ENCODE data around the gene MLN.
"Not testable (repeated sequence)": the region's sequence is repeated elsewhere in the genome, so short reads cannot be mapped to it uniquely, and the experiment has no call there.

Gene MLN

DNA sequence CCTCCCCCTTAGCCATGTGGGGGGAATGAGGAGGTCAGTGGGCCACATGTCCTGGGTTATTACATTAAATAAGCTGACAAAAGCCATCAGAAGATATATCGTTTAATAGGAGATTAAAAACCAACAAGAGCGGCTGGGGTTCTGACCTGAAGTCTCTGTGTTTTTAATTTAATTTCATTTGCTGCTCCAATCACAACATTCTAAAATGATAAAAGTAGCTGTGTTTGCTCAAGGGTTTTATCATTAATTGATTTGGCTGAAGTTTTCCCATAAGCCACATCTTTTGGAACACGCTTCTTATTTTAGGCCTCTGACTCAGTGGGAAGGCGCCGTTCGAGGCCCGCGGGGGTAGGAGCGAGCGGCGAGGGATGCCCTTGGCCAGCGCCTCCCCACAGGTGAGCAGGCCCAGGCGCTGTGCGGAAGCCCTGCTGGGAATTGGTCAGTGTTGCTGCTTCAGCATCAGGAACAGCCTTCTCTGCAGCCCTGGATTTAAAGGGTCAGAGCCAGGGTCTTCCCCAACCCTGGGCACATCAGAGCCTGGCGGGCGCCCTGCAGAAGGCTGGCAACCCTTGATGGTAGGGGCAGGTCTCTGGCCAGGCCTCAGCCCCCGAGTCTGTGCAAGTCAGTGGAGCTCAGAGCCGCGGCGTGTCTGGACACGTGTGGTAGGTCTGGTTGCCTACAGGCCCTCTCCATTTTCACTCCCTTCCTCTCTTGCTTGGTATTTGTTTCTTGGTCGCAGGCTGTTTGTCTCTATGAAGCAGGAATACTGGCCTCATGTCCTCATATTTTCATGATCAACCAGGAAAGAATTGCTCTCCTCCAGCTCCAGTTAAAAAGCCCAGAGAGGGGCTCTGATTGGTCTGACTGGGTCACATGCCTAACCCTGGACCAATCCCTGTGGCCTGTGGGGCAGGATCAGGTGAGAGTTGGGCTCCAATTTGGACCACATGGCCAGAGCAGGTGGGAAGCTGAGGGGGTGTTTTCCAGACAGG is 30.9 kb upstream of the MLN start:
- no peak for DNase-seq

DNA sequence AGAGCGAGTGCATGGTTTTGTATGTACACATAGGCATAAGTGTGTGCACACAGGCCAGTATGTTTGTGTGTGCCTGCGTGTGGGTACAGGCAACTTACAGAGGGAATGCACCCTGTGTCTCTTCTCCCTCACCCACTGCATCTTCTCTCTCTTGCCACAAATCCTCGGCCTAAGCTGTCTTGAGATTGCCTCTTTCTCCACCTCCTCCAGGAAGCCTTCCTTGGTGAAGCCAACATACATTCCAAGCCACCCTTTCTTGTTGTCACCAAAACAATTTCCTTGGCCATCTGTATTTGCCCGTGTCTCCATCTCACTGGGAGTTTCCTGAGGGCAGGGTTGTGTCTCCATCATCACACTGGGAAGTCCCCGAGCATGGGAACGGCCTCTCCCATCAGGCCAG is 29.8 kb upstream of the MLN start:
- no peak for DNase-seq

DNA sequence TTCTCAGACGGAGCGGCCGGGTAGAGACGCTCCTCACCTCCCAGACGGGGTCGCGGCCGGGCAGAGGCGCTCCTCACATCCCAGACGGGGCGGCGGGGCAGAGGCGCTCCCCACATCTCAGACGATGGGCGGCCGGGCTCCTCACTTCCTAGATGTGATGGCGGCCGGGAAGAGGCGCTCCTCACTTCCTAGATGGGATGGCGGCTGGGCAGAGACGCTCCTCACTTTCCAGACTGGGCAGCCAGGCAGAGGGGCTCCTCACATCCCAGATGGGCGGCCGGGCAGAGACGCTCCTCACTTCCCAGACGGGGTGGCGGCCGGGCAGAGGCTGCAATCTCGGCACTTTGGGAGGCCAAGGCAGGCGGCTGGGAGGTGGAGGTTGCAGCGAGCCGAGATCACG is 29.0 kb upstream of the MLN start:
- DNase-seq = not testable (repeated sequence)

GRCh38 chr6:33831725-33832124 is 27.9 kb upstream of the MLN start:
- DNase-seq = not testable (repeated sequence)

DNA sequence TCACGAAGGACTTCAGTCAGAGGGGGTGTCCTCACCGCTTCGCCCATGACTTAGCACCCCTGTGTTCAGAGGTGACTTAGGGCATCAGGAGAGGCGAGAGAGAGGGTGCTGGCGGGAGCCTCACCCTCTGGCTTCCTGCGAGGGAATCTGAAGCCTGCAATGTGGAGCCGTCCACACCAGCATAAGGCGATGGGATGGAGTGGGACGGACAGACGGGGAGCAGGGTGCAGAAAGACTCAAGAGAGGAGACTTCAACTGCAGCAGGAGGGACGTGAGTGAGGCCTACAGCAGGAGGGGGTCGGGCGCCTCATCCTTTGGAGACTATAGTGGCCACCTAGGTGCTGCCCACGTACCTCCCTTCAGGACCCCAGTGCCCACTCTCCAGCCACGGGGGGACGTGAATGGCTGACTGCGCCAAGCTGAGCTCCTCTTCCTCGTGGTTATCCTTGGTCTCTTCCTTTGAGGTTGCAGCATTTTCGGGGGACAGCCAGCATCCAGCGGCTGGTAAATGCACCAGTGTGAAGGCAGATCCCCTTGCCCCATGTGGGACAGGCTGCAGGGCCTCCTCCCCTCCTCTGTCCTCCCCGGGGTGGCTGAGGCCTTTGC is 26.9 kb upstream of the MLN start:
- no peak for DNase-seq

DNA sequence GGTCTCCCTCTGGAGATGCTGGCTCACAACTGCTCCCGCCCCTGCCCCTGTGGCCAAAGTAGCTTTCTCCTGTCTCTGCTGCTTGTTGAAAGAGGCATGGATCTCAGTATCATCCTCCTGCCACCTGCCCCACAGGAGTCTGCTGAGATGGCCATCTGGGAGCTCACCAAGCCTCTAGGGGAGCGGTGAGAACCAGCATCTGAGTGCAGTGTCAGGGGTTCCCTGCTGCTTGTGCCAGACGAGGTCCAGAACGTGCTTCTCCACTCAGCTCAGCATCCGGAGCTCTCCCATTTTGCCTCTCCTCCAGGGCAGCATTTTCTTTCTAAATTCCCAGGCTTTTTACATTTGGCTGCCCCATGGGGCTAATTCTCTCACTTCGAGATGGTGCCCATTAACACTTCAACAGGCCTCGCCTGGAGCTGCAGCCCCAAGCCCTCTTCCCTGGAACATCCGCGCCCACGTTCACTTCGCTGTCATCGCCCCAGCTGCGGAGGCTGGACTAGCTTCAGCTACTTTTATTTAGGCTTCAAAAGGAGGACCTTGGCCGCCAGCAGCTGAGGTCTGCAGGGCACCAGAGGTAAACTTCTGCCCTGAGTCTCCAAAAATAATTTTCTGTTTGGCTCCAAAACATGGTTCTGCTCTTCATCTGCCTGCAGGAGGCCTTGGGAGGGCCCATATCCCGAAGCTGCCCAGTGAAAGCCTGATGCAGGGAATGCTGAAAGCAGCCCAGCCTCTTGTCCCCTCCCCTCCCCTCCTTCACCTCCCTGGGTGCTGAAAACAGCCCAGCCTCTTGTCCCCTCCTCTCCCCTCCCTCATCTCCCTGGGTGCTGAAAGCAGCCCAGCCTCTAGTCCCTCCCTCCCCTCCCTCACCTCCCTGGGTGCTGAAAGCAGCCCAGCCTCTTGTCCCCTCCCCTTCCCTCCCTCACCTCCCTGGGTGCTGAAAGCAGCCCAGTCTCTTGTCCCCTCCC is 25.2 kb upstream of the MLN start:
- DNase-seq = no peak

DNA sequence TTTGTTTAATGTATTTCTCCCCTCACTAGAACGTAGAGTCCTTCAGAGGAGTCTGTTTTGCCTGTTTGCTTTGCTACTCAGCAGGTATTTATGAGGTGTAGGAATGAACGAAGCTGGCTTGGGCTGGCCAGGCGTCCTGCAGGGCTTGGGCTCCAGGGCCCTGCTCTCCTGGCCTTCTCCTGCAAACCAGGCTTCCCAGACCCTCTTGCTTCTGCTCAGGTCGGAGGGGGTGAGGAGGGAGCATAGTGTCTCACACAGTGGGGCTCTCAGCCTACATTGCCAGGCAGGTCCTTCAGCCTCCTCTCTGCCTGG is 24.6 kb upstream of the MLN start:
- DNase-seq = no peak

- DNase-seq = peak in 3 of 56 donors; percentile 2 to 8 (median 6)
Measured at GRCh38 chr6:33827546-33828451, 24.0 kb upstream of the MLN start.

DNA sequence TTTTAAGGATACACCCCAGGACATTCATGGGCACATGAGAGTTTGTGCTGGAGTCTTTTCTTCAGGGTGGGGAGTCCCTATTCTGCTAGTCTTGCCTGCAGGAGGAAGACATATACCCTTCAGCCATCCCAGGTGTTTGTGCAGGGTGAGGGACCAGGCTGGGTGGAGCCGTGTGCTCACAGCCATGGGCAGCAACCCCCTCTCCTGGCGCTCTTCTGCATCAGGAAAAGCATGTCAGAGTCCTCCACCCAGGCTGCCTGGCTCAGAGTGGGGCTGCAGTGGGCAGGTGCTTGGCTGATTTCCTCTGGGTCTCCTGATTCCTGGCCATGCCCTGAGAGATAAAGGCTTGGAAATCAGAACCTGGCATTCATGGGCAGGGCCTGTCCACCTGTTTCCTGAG is 22.7 kb upstream of the MLN start:
- no peak for DNase-seq

GRCh38 chr6:33824461-33825154 is 20.8 kb upstream of the MLN start:
- no peak for DNase-seq

DNA sequence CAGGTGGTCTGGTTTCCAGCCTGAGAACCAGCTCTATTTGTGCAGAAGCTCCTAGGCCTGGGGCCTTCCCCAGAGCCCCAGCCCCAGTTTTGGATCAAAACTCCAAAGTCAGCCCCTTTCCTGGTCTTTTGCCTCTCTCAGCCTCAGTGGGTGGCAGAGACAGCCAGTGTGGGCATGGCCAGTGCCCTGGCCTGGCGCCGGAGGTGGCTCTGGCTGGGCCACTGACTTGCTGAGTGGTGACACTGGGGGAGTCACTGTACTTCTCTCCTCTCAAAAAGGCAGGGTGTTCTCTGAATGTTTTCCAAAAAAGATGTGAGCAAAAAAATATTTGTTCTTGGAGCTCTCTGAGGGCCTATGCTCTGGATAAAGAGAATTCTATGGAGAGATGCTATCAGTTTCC is 20.0 kb upstream of the MLN start:
- no peak for DNase-seq

GRCh38 chr6:33822575-33823395 is 19.0 kb upstream of the MLN start:
- no peak for DNase-seq

DNA sequence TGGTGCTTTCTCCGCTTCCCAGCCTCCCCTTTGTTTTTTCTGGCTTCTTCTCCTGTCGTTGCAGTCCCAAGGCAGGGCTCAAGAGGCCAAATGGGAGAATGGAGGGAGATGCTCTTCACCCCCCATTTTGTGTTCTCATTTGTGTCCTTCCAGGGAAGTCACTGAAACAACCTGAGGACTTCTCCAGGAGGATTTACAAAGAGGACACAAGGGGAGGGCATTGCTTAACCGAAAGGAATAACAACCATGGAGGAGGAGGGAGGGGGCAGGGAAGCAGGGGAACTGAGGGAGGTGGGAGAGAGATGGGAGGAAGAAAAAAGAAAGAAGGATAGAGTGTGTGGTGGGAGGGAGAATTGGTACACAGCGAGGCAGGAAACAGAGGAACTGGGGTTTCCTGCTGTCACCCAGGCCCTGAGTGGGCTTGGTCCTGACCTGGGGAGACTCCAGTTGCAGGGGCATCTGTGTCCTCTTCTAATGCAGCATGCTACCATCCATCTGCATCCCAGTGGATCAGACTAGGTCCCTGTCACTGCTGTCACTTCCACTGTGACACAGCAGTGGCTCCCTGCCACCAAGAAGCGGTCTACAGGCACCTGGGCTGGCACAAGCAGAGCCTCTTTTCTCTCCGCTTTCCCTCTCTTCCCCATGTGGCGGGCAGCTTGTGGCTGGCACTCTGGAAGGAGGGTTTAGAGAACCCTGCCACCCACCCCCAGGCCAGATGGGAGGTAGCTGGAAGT is 17.1 kb upstream of the MLN start:
- DNase-seq = no peak

DNA sequence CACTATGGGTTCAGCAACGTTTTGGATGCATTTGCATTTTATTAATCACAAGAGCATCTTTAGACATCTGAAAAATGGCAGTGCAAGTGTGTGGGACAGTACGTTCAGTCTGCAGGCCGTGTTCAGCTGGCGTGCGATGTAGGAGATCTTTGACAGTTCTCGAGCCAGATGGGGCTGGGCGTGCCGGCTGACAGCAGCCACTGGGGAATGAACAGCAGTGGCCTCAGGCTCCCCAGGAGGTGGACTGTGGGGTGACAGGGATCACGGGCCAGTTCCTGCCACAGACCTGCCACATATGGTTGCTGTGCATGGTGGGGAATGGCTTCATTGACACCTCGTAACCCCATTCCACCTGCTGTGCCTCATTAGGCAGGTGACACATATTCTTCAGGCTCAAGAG is 16.4 kb upstream of the MLN start:
- DNase-seq = peak in 1 of 56 donors; percentile 7

GRCh38 chr6:33819021-33819420 is 15.2 kb upstream of the MLN start:
- DNase-seq = no peak

GRCh38 chr6:33818293-33818692 is 14.5 kb upstream of the MLN start:
- DNase-seq = no peak

DNA sequence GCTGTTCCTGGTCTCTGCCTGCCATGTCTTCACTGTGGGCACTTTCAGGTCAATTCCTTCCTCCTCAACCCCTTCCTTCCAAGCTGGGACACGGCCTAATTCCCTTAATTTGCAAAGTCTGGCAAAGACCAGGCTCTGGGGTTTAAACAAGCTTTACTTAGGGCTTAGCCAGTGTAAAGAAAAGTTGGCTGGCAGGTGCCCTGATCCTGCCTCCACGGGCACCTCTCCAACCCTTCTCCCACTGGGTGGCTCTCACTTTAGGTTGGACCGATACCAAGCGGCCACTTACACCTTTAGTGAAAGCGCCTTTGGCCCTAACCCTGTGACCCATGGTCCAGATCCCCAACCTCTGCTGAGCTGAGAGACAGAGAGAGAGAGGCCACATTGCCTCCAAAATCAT is 13.7 kb upstream of the MLN start:
- DNase-seq = no peak

DNA sequence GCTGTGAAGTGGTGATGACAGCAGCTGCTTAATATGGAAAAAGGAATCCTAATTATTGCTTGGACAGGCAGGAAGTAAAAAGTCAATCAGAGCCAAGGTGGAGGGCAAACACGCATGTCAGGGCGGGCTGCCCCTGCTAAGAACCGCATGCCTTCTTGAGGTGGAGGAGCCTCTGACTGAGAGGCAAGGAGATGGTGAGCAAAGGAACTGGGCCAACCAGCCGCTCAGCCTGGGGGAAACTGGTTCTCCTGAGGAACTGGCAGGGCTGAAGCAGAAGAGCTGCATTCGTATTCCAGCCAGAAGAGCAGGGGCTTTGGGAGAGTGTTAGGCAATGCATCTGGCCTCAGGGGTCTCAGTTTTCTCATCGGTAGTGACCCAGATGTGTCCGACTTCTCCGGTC is 13.1 kb upstream of the MLN start:
- no peak for DNase-seq
